Neural cell (in vitro differentiated cells): ENCODE data around the gene IL17REL. TPM values are rescaled to one million over a fixed set of nuclear protein-coding genes. Genes with fewer than 3 reads are reported as not detected.

Source experiments
- H2AFZ ChIP-seq: fragments of 200-600, 300-800 bp; sonication (generic), shearing (Covaris generic); 2 replicates; pipeline ENCODE4 v1.6.0; 2014; ENCODE audit warnings: low read depth, mild to moderate bottlenecking, antibody characterized with exemption, low read length, moderate library complexity
- H3F3A ChIP-seq: fragments of 200-600 bp; shearing (Covaris generic); 2 replicates; pipeline ENCODE4 v1.6.1; 2016; ENCODE audit warnings: mild to moderate bottlenecking, moderate library complexity, mixed read lengths, antibody characterized with exemption, low read length; ENCODE audit not compliant: insufficient read depth, poor library complexity, severe bottlenecking
- H3K27ac ChIP-seq: fragments of 200-600, 300-800 bp; sonication (generic), shearing (Covaris generic); 2 replicates; pipeline ENCODE4 v1.5.1; 2014; ENCODE audit warnings: mild to moderate bottlenecking, low read length, moderate library complexity
- H3K27me3 ChIP-seq: fragments of 300-800, 200-600 bp; sonication (generic), shearing (Covaris generic); 2 replicates; pipeline ENCODE4 v1.6.0; 2014; ENCODE audit warnings: mild to moderate bottlenecking, low read depth, low read length, moderate library complexity; ENCODE audit not compliant: insufficient read depth
- H3K36me3 ChIP-seq: fragments of 300-800, 200-600 bp; sonication (generic), shearing (Covaris generic); 2 replicates; pipeline ENCODE4 v1.5.1; 2014; ENCODE audit warnings: mild to moderate bottlenecking, antibody characterized with exemption, low read length, moderate library complexity; ENCODE audit not compliant: insufficient read depth
- H3K4me2 ChIP-seq: fragments of 300-800, 200-600 bp; sonication (generic), shearing (Covaris generic); 2 replicates; pipeline ENCODE4 v1.6.0; 2014; ENCODE audit warnings: mild to moderate bottlenecking, low read length
- H3K4me3 ChIP-seq: fragments of 300-800, 200-600 bp; sonication (generic), shearing (Covaris generic); 2 replicates; pipeline ENCODE4 v1.5.1; 2014; ENCODE audit warnings: mild to moderate bottlenecking, low read length, moderate library complexity
- H3K79me2 ChIP-seq: fragments of 200-600 bp; shearing (Covaris generic); replicated peaks from 2 replicates; pipeline ENCODE4 v1.6.0; 2014; ENCODE audit warnings: mild to moderate bottlenecking, low read length, moderate library complexity; ENCODE audit not compliant: insufficient read depth
- H3K9ac ChIP-seq: fragments of 300-800, 200-600 bp; sonication (generic), shearing (Covaris generic); 2 replicates; pipeline ENCODE4 v1.6.1; 2016; ENCODE audit warnings: mild to moderate bottlenecking, low read length, mixed read lengths
- H3K9me2 ChIP-seq: fragments of 200-600 bp; shearing (Covaris generic); 2 replicates; pipeline ENCODE4 v1.6.1; 2016; ENCODE audit warnings: mild to moderate bottlenecking, low read length, mixed read lengths; ENCODE audit not compliant: insufficient read depth
- H3K9me3 ChIP-seq: fragments of 200-600, 300-800 bp; sonication (generic), shearing (Covaris generic); 2 replicates; pipeline ENCODE4 v1.6.1; 2016; ENCODE audit warnings: mild to moderate bottlenecking, mixed run types, low read length, moderate library complexity, mixed read lengths
- H4K20me1 ChIP-seq: fragments of 200-600 bp; shearing (Covaris generic); 2 replicates; pipeline ENCODE4 v1.6.1; 2016; ENCODE audit warnings: mild to moderate bottlenecking, mixed run types; ENCODE audit not compliant: insufficient read depth
- CTCF ChIP-seq: fragments of 450-650 bp; IDR thresholded peaks from 2 replicates; pipeline ENCODE4 v1.5.1; 2014; ENCODE audit warnings: antibody characterized with exemption, mild to moderate bottlenecking, moderate library complexity; ENCODE audit not compliant: poor library complexity, severe bottlenecking
- EP300 ChIP-seq: fragments of 450-650 bp; conservative IDR thresholded peaks from 2 replicates; pipeline ENCODE4 v1.6.1; 2014; ENCODE audit warnings: antibody characterized with exemption, mild to moderate bottlenecking, moderate library complexity; ENCODE audit not compliant: poor library complexity, severe bottlenecking
- EZH2 ChIP-seq: fragments of 200-600, 300-800 bp; shearing (Covaris generic), sonication (generic); IDR thresholded peaks from 2 replicates; pipeline ENCODE4 v1.6.1; 2014; ENCODE audit warnings: antibody characterized with exemption, low read length, borderline replicate concordance, mild to moderate bottlenecking; ENCODE audit not compliant: insufficient read depth, poor library complexity, severe bottlenecking
- MXI1 ChIP-seq: fragments of 450-650 bp; conservative IDR thresholded peaks from 2 replicates; pipeline ENCODE4 v1.6.1; 2014; ENCODE audit warnings: antibody characterized with exemption, mild to moderate bottlenecking; ENCODE audit not compliant: poor library complexity, severe bottlenecking
- POLR2AphosphoS5 ChIP-seq: IDR thresholded peaks from 2 replicates; pipeline ENCODE4 v1.6.1; 2012
- RAD21 ChIP-seq: fragments of 450-650 bp; conservative IDR thresholded peaks from 2 replicates; pipeline ENCODE4 v1.6.1; 2014; ENCODE audit warnings: antibody characterized with exemption, mild to moderate bottlenecking, moderate library complexity
- REST ChIP-seq: IDR thresholded peaks from 2 replicates; pipeline ENCODE4 v1.6.1; 2012; ENCODE audit warnings: borderline replicate concordance
- SMC3 ChIP-seq: fragments of 450-650 bp; conservative IDR thresholded peaks from 2 replicates; pipeline ENCODE4 v1.6.1; 2014; ENCODE audit warnings: antibody characterized with exemption, mild to moderate bottlenecking, moderate library complexity; ENCODE audit not compliant: poor library complexity
- TAF1 ChIP-seq: IDR thresholded peaks from 2 replicates; pipeline ENCODE4 v1.6.1; 2012; ENCODE audit warnings: low read depth
- polyA plus RNA-seq: library from polyadenylated mRNA; depleted of rRNA; stranded (reverse); fragments of >200 nt; gene quantifications from 2 replicates; pipeline ENCODE4 v1.2.3, GENCODE V29; 2014

IL17REL gene
- polyA plus RNA-seq, 1 donor from 2014 or later = not detected

- Histone ChIP-seq H3K27ac (no peak overlapping the region), H3K4me2 (no peak overlapping the region), H3K9ac (no peak overlapping the region), H2AFZ (no peak overlapping the region), H3K9me3 (no peaks in the 10 kb centered on the region), H3K9me2 (no peaks in the 10 kb centered on the region), H3K79me2 (no peaks in the 10 kb centered on the region), H4K20me1 (no peaks in the 10 kb centered on the region), H3K36me3 (no peaks in the 10 kb centered on the region), H3K4me3 (no peak overlapping the region), H3F3A (no peaks in the 10 kb centered on the region), H3K27me3 (no peaks in the 10 kb centered on the region)
- TF ChIP-seq CTCF = no peak
- TF ChIP-seq EZH2 = no peak
- no peak for TF ChIP-seq TAF1
- TF ChIP-seq POLR2AphosphoS5 = no peak
- TF ChIP-seq EP300 = no peak
- TF ChIP-seq REST = no peak
- TF ChIP-seq MXI1 = no peak
- TF ChIP-seq RAD21 = no peak
- no peak for TF ChIP-seq SMC3
These were observed 59.4 kb downstream of the IL17REL start for GRCh38 chr22:49953027-49953679.

GRCh38 chr22:49951986-49952896 lies 60.3 kb downstream of the IL17REL start:
- no peaks in the 10 kb centered on the region for H3K27me3 ChIP-seq
- no peaks in the 10 kb centered on the region for H3K79me2 ChIP-seq
- H3K27ac ChIP-seq = no peak overlapping the region
- H2AFZ ChIP-seq = no peak overlapping the region
- H3K9me2 ChIP-seq = no peaks in the 10 kb centered on the region
- no peak for TF ChIP-seq RAD21
- TF ChIP-seq EP300 = no peak
- no peak for TF ChIP-seq REST
- TF ChIP-seq CTCF = no peak
- TF ChIP-seq EZH2 = no peak
- TF ChIP-seq SMC3 = no peak
- TF ChIP-seq POLR2AphosphoS5 = no peak
- TF ChIP-seq MXI1 = no peak
- no peak for TF ChIP-seq TAF1
- no peaks in the 10 kb centered on the region for H3F3A ChIP-seq
- H3K9me3 ChIP-seq = no peaks in the 10 kb centered on the region
- no peaks in the 10 kb centered on the region for H4K20me1 ChIP-seq
- no peak overlapping the region for H3K9ac ChIP-seq
- no peak overlapping the region for H3K4me2 ChIP-seq
- no peaks in the 10 kb centered on the region for H3K36me3 ChIP-seq
- no peak overlapping the region for H3K4me3 ChIP-seq
